Heart left ventricle (tissue), 16 donors: ENCODE data around the gene PPP1R7. TPM values are rescaled to one million over a fixed set of nuclear protein-coding genes. Genes with fewer than 3 reads are reported as not detected.

ENCODE experiments used
- ATAC-seq, 4 donors: fragments of 200-7000 bp; cut with Tn5 transposase; one replicate each; pipeline ENCODE4 v1.9.1; 2020 to 2022; ENCODE audit warnings: moderate library complexity in 4 of 4, mild to moderate bottlenecking in 3 of 4, moderate number of reproducible peaks in 1 of 4
- DNase-seq, 5 donors: peaks; one replicate each; pipeline ENCODE4 v3.0.0-alpha.2; 2020
- H3K27ac ChIP-seq, 12 donors: fragments of 200-600 bp; sonication (generic) in 4 of 12; one replicate each; pipeline versions ENCODE4 v1.5.0 to v1.8.0; 2016 to 2022; ENCODE audit warnings: mild to moderate bottlenecking in 2 of 12
- H3K27me3 ChIP-seq, 9 donors: fragments of 200-600 bp; sonication (generic) in 2 of 9; one replicate each; pipeline versions ENCODE4 v1.5.1 to v1.8.0; 2016 to 2022; ENCODE audit warnings: mild to moderate bottlenecking in 3 of 9
- H3K36me3 ChIP-seq, 9 donors: fragments of 200-600 bp; sonication (generic) in 2 of 9; one replicate each; pipeline versions ENCODE4 v1.5.0 to v1.8.0; 2018 to 2022; ENCODE audit warnings: mild to moderate bottlenecking in 2 of 9
- H3K4me1 ChIP-seq, 12 donors: fragments of 200-600 bp; sonication (generic) in 4 of 12; one replicate each; pipeline versions ENCODE4 v1.5.0 to v1.8.0; 2016 to 2022; ENCODE audit warnings: mild to moderate bottlenecking in 3 of 12
- H3K4me3 ChIP-seq, 12 donors: fragments of 200-600 bp; sonication (generic) in 4 of 12; one replicate each; pipeline versions ENCODE4 v1.5.0 to v1.8.0; 2017 to 2022; ENCODE audit warnings: mild to moderate bottlenecking in 9 of 12, moderate library complexity in 4 of 12
- H3K9me3 ChIP-seq, 12 donors: fragments of 200-600 bp; sonication (generic) in 4 of 12; one replicate each; pipeline versions ENCODE4 v1.5.0 to v1.8.0; 2016 to 2022; ENCODE audit warnings: mild to moderate bottlenecking in 1 of 12
- POLR2A ChIP-seq, 2 donors: fragments of 450-650 bp; IDR thresholded peaks; one replicate each; pipeline ENCODE4 v1.6.1; 2017; ENCODE audit warnings: antibody characterized with exemption in 2 of 2, mild to moderate bottlenecking in 2 of 2, moderate library complexity in 2 of 2
- WGBS, 4 donors: extraction: QIAGEN DNeasy Blood & Tissue Kit in 2 of 4; methylation state at CpG; one replicate each; pipeline versions ENCODE4 v1.1.5 to v1.1.7; 2013 to 2018; 5-methylcytosine and 5-hydroxymethylcytosine counted together
- intact Hi-C, 10 donors: fragments of 100-400 bp; cut with DNase I; formaldehyde crosslinking; loops; one replicate each; pipeline versions ENCODE4 v1.11.1 to v1.14.2; 2022
- polyA plus RNA-seq, 2 donors: library from polyadenylated mRNA; stranded (reverse); fragments of 200-250 nt; gene quantifications; one replicate each; pipeline ENCODE4 v1.2.3, GENCODE V29; 2013
- total RNA-seq, 9 donors: library from RNA; depleted of rRNA in 2 of 9; stranded (reverse); fragments of >200 nt in 2 of 9; fragmentation: NEBNext Ultra II Directional in 3 of 9; extraction: Animal tissue kit (Norgen Biotek cat#: 25700) in 3 of 9; gene quantifications; one replicate each; pipeline versions ENCODE4 v1.1.0 to v1.2.4, GENCODE V29; 2016 to 2023
- TF ChIP-seq, protein P1 (sequence below), 12 donors: fragments of 200-600 bp; sonication (generic) in 4 of 12; IDR thresholded peaks; one replicate each; pipeline versions ENCODE4 v1.5.0 to v1.8.0; 2018 to 2022; ENCODE audit warnings: antibody characterized with exemption in 12 of 12, mild to moderate bottlenecking in 5 of 12
- donor health status: ischemic (EF 13 %, LVEDD 7.1; RV severe dilation, severe dysfunction).
- donor health status: healthy with polysubstance abuse.
- donor health status: DM: no; HTN: yes; CAD: no.
- donor health status: DM: no; HTN: no; CAD: no.
- donor health status: ischemic (EF 25% LVEDD 6.9; RV normal size, moderate dysfunction).
- donor health status: ischemic (EF 25% LVEDD 5.7; RV mildly dilated, moderate dysfunction).
- donor health status: healthy.
- donor health status: DM: yes; HTN: yes; CAD: no.
- donor health status: ischemic (EF 35%, LVEDD 5.7; RV mildly dilated, moderate dysfunction).
- donor health status: nonischemic (EF 11% LVEDD 7.7; RV severe dilation, severe dysfunction).
- donor health status: DM: yes; HTN: yes; CAD: no.
- donor health status: PGD.
- donor health status: ischemic (EF 29% LVEDD 5.4; RV normal size, mild dysfunction).
- donor health status: nonischemic (EF 23%, LVEDD 6.1; RV moderate dilation, normal function).

The PPP1R7 gene
- total and polyA plus RNA-seq, 11 donors, result 66.7 to 110 (median 79.8) TPM

- no peaks in the 10 kb centered on the region for H3K27me3 ChIP-seq
- peaks cover 0 to 5% (median 0%) of the 10 kb centered on the region in 12 donors for H3K9me3 ChIP-seq
- H3K27ac ChIP-seq, result no peak overlapping the region
- no peaks in the 10 kb centered on the region for H3K4me1 ChIP-seq
- DNase-seq (no peak), ATAC-seq (no peak)
- intact Hi-C loops, result no loop called here
- H3K4me3 ChIP-seq, result no peak overlapping the region
- TF ChIP-seq, protein P1, sequence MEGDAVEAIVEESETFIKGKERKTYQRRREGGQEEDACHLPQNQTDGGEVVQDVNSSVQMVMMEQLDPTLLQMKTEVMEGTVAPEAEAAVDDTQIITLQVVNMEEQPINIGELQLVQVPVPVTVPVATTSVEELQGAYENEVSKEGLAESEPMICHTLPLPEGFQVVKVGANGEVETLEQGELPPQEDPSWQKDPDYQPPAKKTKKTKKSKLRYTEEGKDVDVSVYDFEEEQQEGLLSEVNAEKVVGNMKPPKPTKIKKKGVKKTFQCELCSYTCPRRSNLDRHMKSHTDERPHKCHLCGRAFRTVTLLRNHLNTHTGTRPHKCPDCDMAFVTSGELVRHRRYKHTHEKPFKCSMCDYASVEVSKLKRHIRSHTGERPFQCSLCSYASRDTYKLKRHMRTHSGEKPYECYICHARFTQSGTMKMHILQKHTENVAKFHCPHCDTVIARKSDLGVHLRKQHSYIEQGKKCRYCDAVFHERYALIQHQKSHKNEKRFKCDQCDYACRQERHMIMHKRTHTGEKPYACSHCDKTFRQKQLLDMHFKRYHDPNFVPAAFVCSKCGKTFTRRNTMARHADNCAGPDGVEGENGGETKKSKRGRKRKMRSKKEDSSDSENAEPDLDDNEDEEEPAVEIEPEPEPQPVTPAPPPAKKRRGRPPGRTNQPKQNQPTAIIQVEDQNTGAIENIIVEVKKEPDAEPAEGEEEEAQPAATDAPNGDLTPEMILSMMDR (IDR thresholded peaks at IDR 0.05), result no peak
- no peak for TF ChIP-seq POLR2A (IDR thresholded peaks at IDR 0.05)
- H3K36me3 ChIP-seq, result peaks cover 0 to 3% (median 0%) of the 10 kb centered on the region in 9 donors
- WGBS, 4 donors, result 87 to 96% (median 95%) methylated on average over 19 of the region's 19 CpGs
Observed at GRCh38 chr2:241122376-241123002, 27.8 kb upstream of the PPP1R7 start.

GRCh38 chr2:241123816-241124536 is 26.3 kb upstream of the PPP1R7 start:
- no peaks in the 10 kb centered on the region for H3K4me1 ChIP-seq
- peaks cover 0 to 5% (median 0%) of the 10 kb centered on the region in 12 donors for H3K9me3 ChIP-seq
- TF ChIP-seq POLR2A (IDR thresholded peaks at IDR 0.05), result no peak
- TF ChIP-seq, protein P1 (IDR thresholded peaks at IDR 0.05), result no peak
- ATAC-seq (no peak), DNase-seq (no peak)
- intact Hi-C loops, result no loop called here
- 89 to 94% (median 92%) methylated on average over 15 to 16 of the region's 16 CpGs for WGBS, 4 donors
- H3K36me3 ChIP-seq, result peaks cover 0 to 3% (median 0%) of the 10 kb centered on the region in 9 donors
- no peaks in the 10 kb centered on the region for H3K27me3 ChIP-seq
- no peak overlapping the region for H3K27ac ChIP-seq
- H3K4me3 ChIP-seq, result no peak overlapping the region

- no peak for ATAC-seq
- H3K36me3 ChIP-seq, result peaks cover 0 to 3% (median 0%) of the 10 kb centered on the region in 9 donors
- TF ChIP-seq, protein P1 (IDR thresholded peaks at IDR 0.05), result no peak
- no peak for TF ChIP-seq POLR2A (IDR thresholded peaks at IDR 0.05)
- DNase-seq, result no peak
- H3K27ac ChIP-seq, result no peak overlapping the region
- 90 to 96% (median 93%) methylated on average over 13 of the region's 13 CpGs for WGBS, 4 donors
- no peaks in the 10 kb centered on the region for H3K4me1 ChIP-seq
- H3K27me3 ChIP-seq, result no peaks in the 10 kb centered on the region
- intact Hi-C loops, result no loop called here
- H3K4me3 ChIP-seq, result no peak overlapping the region
- peaks cover 0 to 3% (median 0%) of the 10 kb centered on the region in 12 donors for H3K9me3 ChIP-seq
Observed at GRCh38 chr2:241125626-241126025, 24.6 kb upstream of the PPP1R7 start.

GRCh38 chr2:241126201-241126611 is 24.1 kb upstream of the PPP1R7 start:
- no peak overlapping the region for H3K27ac ChIP-seq
- TF ChIP-seq POLR2A (IDR thresholded peaks at IDR 0.05), result no peak
- TF ChIP-seq, protein P1 (IDR thresholded peaks at IDR 0.05), result no peak
- no peaks in the 10 kb centered on the region for H3K27me3 ChIP-seq
- ATAC-seq, result no peak
- intact Hi-C loops, result no loop called here
- no peak for DNase-seq
- H3K36me3 ChIP-seq, result peaks cover 0 to 3% (median 0%) of the 10 kb centered on the region in 9 donors
- no peaks in the 10 kb centered on the region for H3K9me3 ChIP-seq
- H3K4me1 ChIP-seq, result no peaks in the 10 kb centered on the region
- H3K4me3 ChIP-seq, result no peak overlapping the region
- WGBS, 4 donors, result 89 to 95% (median 93%) methylated on average over 11 to 21 of the region's 21 CpGs
